Measurements from ENCODE around the gene ZDHHC6.

DNA sequence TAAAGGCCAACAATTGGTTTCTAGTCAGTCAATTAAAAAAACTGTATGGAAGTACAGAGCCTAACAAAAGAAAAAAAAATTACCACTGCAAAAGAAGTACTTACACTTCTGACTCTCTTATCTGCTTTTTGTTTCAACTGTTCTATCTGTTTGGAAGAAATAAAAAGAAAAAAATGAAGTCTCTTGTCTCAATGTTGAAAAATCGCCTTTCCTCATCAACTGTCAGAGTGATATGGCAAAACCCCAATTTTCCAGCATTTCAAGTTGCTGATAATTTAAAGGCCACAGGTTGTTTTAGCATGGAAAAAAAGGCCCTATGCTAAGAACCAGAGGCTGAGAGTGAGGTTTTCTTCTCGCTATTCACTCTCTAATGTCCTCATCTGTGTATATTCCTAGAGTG is 13.6 kb downstream of the ZDHHC6 start:
- TF ChIP-seq SIN3A (IDR thresholded peaks at IDR 0.05; ENCODE audit: low read depth): no peak
- TF ChIP-seq POLR2AphosphoS5 (IDR thresholded peaks at IDR 0.05; ENCODE audit: low read depth, low read length): no peak
- TF ChIP-seq SP1 (IDR thresholded peaks at IDR 0.05; ENCODE audit: low read depth): no peak
- TF ChIP-seq REST (IDR thresholded peaks at IDR 0.05; ENCODE audit: low read depth): no peak
- TF ChIP-seq, protein P1, sequence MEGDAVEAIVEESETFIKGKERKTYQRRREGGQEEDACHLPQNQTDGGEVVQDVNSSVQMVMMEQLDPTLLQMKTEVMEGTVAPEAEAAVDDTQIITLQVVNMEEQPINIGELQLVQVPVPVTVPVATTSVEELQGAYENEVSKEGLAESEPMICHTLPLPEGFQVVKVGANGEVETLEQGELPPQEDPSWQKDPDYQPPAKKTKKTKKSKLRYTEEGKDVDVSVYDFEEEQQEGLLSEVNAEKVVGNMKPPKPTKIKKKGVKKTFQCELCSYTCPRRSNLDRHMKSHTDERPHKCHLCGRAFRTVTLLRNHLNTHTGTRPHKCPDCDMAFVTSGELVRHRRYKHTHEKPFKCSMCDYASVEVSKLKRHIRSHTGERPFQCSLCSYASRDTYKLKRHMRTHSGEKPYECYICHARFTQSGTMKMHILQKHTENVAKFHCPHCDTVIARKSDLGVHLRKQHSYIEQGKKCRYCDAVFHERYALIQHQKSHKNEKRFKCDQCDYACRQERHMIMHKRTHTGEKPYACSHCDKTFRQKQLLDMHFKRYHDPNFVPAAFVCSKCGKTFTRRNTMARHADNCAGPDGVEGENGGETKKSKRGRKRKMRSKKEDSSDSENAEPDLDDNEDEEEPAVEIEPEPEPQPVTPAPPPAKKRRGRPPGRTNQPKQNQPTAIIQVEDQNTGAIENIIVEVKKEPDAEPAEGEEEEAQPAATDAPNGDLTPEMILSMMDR (IDR thresholded peaks at IDR 0.05 in 2 of 3, conservative IDR thresholded peaks at IDR 0.05 in 1 of 3; ENCODE audit: borderline replicate concordance in 1 of 3, insufficient read depth in 1 of 3, low read depth in 2 of 3, low read length in 2 of 3): no peak
- peak; percentile 21; the same call in 1 of the 2 replicates for TF ChIP-seq EGR1 (IDR thresholded peaks at IDR 0.05; ENCODE audit: low read depth)
- no peak for TF ChIP-seq EZH2 (IDR thresholded peaks at IDR 0.05)
- no peak for TF ChIP-seq POLR2A (IDR thresholded peaks at IDR 0.05; ENCODE audit: borderline replicate concordance, extremely low read depth, insufficient read depth, insufficient read length)
- no peak for TF ChIP-seq RAD21 (IDR thresholded peaks at IDR 0.05; ENCODE audit: low read depth)
- no peak for TF ChIP-seq CEBPB (IDR thresholded peaks at IDR 0.05; ENCODE audit: low read depth)
- no peak for TF ChIP-seq ZNF274 (IDR thresholded peaks at IDR 0.05; ENCODE audit: low read depth, low read length)
- no peak for TF ChIP-seq ATF3 (IDR thresholded peaks at IDR 0.05)
- no peak for TF ChIP-seq JUND (IDR thresholded peaks at IDR 0.05)
- no peak for TF ChIP-seq EZH2phosphoT487 (IDR thresholded peaks at IDR 0.05; ENCODE audit: borderline replicate concordance)

All from HCT116 (cell line).